HG02870 (cell line): ENCODE data around the gene PIEZO2.

ENCODE experiments used
- ATAC-seq: cut with Tn5 transposase; IDR thresholded peaks from one replicate; pipeline ENCODE4 v1.9.1; 2021; ENCODE audit warnings: mild to moderate bottlenecking, moderate library complexity; ENCODE audit not compliant: unreplicated experiment

The PIEZO2 gene

GRCh38 chr18:11114653-11115052, 34.7 kb downstream of the PIEZO2 start:
- no peak for ATAC-seq

- no peak for ATAC-seq
These were observed 35.4 kb downstream of the PIEZO2 start for GRCh38 chr18:11113937-11114336.

- ATAC-seq: no peak
These were observed 36.3 kb downstream of the PIEZO2 start for GRCh38 chr18:11113046-11113548.

- ATAC-seq: no peak
These were observed 37.1 kb downstream of the PIEZO2 start for GRCh38 chr18:11112286-11112685.

GRCh38 chr18:11110509-11110908, 38.9 kb downstream of the PIEZO2 start:
- ATAC-seq: no peak

- ATAC-seq: no peak
These were observed 40.4 kb downstream of the PIEZO2 start for GRCh38 chr18:11108947-11109346.

GRCh38 chr18:11106894-11107293, 42.5 kb downstream of the PIEZO2 start:
- no peak for ATAC-seq

- ATAC-seq: no peak
These were observed 43.9 kb downstream of the PIEZO2 start for GRCh38 chr18:11105463-11105862.

GRCh38 chr18:11104307-11104706, 45.1 kb downstream of the PIEZO2 start:
- no peak for ATAC-seq

- no peak for ATAC-seq
These were observed 52.3 kb downstream of the PIEZO2 start for GRCh38 chr18:11096839-11097750.

GRCh38 chr18:11096411-11096810, 53.0 kb downstream of the PIEZO2 start:
- no peak for ATAC-seq

- ATAC-seq: no peak
These were observed 53.6 kb downstream of the PIEZO2 start for GRCh38 chr18:11095674-11096293.

GRCh38 chr18:11095211-11095610, 54.2 kb downstream of the PIEZO2 start:
- ATAC-seq: no peak

- ATAC-seq: no peak
These were observed 57.6 kb downstream of the PIEZO2 start for GRCh38 chr18:11091746-11092145.

- ATAC-seq: no peak
These were observed 59.2 kb downstream of the PIEZO2 start for GRCh38 chr18:11089931-11090715.

GRCh38 chr18:11081009-11081532, 68.3 kb downstream of the PIEZO2 start:
- no peak for ATAC-seq

- ATAC-seq: no peak
These were observed 70.9 kb downstream of the PIEZO2 start for GRCh38 chr18:11078491-11078890.

GRCh38 chr18:11077548-11078187, 71.7 kb downstream of the PIEZO2 start:
- no peak for ATAC-seq

- no peak for ATAC-seq
These were observed 74.5 kb downstream of the PIEZO2 start for GRCh38 chr18:11074889-11075288.

- no peak for ATAC-seq
These were observed 75.4 kb downstream of the PIEZO2 start for GRCh38 chr18:11073971-11074370.

- ATAC-seq: no peak
These were observed 76.7 kb downstream of the PIEZO2 start for GRCh38 chr18:11072632-11073031.
